ENCODE measurements around the gene MRPL48. TPM values are rescaled to one million over a fixed set of nuclear protein-coding genes. Genes with fewer than 3 reads are reported as not detected.
A peak's percentile ranks its signal among the peaks of the same experiment; 100 is the strongest.
"Not testable (repeated sequence)": the region's sequence is repeated elsewhere in the genome, so short reads cannot be mapped to it uniquely, and the experiment has no call there.

Gene MRPL48
- total and polyA plus RNA-seq, 8 donors = 28.9 to 56.8 (median 47.0) TPM

DNA sequence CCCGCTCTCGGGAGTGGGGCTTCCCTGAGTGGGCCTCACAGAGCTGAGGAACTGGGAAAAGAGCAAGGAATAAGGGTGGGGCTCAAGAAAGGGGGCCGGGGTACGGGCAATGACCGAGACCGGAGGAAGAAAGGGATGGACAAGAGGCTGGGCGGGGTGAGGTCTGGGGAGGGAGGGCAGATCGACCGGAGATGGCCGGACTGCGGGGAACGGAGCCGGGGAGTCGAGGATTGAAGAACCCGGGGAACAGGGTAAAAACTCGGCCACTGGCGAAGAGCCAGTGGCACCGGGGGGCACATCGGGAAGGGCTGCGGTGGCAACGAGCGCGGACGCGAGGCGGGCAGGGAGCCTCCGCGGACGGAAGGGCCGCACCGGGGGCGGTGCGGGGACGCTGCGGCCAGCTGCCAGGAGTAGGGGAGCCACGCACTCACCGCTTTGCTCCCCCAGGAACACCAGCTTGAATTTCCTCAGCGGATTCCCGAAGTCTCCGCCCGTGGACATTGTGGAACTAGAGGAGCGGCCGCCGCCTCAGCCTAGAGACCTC, 27.5 kb upstream of the MRPL48 start:
- Histone ChIP-seq H3K4me3 (peak overlapping the region; percentile 82 to 90), H3K27me3 (no peaks in the 10 kb centered on the region), H3K9me3 (no peaks in the 10 kb centered on the region), H3K36me3 (no peaks in the 10 kb centered on the region), H3K27ac (peak overlapping the region; percentile 99), H3K4me1 (peaks cover 11 to 42% of the 10 kb centered on the region in 2 donors)
- ATAC-seq (peak; percentile 45), DNase-seq (peak; percentile 50 to 86 (median 66))
- TF ChIP-seq, protein P1, sequence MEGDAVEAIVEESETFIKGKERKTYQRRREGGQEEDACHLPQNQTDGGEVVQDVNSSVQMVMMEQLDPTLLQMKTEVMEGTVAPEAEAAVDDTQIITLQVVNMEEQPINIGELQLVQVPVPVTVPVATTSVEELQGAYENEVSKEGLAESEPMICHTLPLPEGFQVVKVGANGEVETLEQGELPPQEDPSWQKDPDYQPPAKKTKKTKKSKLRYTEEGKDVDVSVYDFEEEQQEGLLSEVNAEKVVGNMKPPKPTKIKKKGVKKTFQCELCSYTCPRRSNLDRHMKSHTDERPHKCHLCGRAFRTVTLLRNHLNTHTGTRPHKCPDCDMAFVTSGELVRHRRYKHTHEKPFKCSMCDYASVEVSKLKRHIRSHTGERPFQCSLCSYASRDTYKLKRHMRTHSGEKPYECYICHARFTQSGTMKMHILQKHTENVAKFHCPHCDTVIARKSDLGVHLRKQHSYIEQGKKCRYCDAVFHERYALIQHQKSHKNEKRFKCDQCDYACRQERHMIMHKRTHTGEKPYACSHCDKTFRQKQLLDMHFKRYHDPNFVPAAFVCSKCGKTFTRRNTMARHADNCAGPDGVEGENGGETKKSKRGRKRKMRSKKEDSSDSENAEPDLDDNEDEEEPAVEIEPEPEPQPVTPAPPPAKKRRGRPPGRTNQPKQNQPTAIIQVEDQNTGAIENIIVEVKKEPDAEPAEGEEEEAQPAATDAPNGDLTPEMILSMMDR (IDR thresholded peaks at IDR 0.05) = no peak
- intact Hi-C loops (cut with DNase I) = no loop called here

DNA sequence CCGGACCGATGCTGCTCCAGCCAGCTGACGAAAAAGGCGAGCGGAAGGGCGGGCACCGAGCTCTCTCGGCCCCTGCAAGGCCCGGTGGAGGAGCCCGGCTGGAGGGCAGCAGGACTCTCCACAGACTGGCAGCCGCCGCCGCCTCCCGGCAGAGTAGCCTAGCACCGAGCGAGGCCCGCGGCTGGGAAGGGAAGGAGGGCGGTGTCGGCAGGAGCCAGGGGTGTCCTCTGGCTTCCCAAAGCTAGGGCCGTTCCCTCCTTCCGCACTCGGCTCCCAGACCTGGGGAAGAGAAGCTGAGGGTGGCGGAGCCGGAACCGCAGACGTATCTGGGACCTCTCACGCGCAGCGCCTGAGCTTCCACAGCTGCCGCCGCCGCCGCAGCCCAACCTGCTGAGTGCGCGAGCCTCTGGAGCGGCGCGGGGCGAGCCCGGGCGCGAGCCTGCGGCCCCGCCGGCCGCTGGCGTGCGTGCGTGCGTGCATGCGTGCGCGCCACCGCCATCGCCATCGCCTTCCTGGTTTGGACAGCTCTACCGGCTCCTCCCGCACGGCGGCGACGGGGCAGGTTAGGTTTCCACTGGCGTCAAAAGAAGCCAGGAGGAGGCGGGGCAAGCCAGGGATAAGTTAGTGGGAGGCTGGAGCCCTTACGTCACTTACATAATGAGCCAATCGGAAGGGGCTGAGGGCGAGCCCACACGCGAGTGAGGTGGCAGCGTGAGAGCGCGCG, 26.8 kb upstream of the MRPL48 start, which contains the start of gene RAB6A:
Gene RAB6A, minus strand, starts transcription at position 396 of the 724 bp plus-strand sequence. CDS start 439 bp downstream, outside the sequence.
- Histone ChIP-seq H3K27me3 (no peaks in the 10 kb centered on the region), H3K36me3 (no peaks in the 10 kb centered on the region), H3K4me3 (peak within 1 kb of the TSS; percentile 82 to 90), H3K27ac (peak within 1 kb of the TSS; percentile 99), H3K9me3 (no peaks in the 10 kb centered on the region), H3K4me1 (peaks cover 11 to 41% of the 10 kb centered on the region in 2 donors)
- TF ChIP-seq, protein P1 (IDR thresholded peaks at IDR 0.05) = peak; percentile 23 to 63
- DNase-seq (peak; percentile 99 to 100 (median 100)), ATAC-seq (peak; percentile 93)
- intact Hi-C loops (cut with DNase I) = no loop called here

DNA sequence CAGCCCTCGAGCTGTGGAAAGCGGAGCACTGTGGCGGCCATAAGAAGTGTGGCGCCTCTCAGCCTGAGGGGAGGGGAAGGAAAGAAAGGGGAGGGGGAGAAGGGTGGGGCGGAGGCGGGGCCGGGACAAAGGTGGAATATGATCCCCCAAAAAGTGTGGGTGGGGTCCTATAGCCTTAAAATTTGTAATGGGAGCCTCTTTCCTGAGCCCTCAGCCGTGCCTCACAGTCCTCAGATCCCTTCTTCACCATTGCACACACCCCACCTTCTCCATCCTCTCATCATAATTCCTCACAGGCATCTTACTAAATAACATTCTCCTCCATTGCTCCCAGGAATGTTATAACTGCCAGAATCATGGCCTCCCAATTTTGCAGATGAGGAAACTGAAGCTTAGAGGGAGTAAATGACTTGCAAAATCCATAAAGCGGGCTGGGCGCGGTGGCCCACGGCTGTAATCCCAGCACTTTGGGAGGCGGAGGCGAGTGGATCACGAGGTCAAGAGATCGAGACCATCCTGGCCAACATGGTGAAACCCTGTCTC, 26.2 kb upstream of the MRPL48 start:
- ATAC-seq (peak; percentile 4), DNase-seq (no peak)
- Histone ChIP-seq H3K4me3 (peak overlapping the region; percentile 31 to 82), H3K4me1 (peaks cover 11 to 35% of the 10 kb centered on the region in 2 donors), H3K27ac (peak overlapping the region; percentile 84 to 99), H3K27me3 (no peaks in the 10 kb centered on the region), H3K36me3 (no peaks in the 10 kb centered on the region), H3K9me3 (no peaks in the 10 kb centered on the region)
- TF ChIP-seq, protein P1 (IDR thresholded peaks at IDR 0.05) = no peak
- intact Hi-C loops (cut with DNase I) = no loop called here

DNA sequence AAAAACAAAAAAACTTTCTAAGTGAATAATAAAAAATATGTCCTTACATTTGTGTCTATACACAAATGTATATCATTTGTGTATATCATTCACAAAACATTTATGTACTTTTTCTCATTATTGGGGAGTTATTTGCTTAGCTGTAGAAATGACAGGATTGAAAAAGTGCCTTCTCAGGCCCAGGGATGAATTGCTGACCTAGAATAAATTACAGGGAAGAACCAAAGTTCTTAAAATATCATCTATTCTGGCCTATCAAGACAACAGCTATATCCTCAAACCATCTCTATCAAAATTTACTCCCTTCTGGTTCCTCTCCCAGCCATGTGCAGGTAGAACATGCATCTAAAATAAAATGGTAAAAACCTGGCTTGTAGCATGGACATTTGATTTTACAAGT, 24.9 kb upstream of the MRPL48 start:
- Histone ChIP-seq H3K27ac (no peak overlapping the region), H3K27me3 (no peaks in the 10 kb centered on the region), H3K4me1 (peaks cover 11 to 23% of the 10 kb centered on the region in 2 donors), H3K36me3 (no peaks in the 10 kb centered on the region), H3K4me3 (no peak overlapping the region), H3K9me3 (no peaks in the 10 kb centered on the region)
- intact Hi-C loops (cut with DNase I) = no loop called here
- TF ChIP-seq, protein P1 (IDR thresholded peaks at IDR 0.05) = no peak
- DNase-seq = no peak
- no peak for ATAC-seq

DNA sequence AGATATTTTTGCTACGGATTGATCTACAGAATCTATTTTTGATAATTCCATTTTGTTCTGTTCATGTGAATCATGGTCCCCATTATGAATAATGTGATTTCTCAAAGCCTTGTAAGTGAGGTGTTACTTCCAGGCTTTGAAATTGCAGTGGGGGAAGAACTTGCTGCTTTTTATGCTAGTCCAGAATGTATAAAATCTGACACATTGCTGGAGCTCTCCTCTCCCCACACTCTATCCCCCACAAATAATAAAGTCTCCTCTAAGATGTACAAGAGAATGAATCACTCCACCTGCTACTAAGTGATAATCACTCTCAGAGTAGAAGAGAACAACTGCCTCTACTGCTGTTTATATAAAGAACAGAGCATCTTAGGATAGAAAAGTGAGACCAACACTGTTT, 20.9 kb upstream of the MRPL48 start:
- no peak for ATAC-seq
- Histone ChIP-seq H3K4me1 (no peaks in the 10 kb centered on the region), H3K27me3 (no peaks in the 10 kb centered on the region), H3K9me3 (no peaks in the 10 kb centered on the region), H3K36me3 (no peaks in the 10 kb centered on the region), H3K4me3 (no peak overlapping the region), H3K27ac (no peak overlapping the region)
- intact Hi-C loops (cut with DNase I) = no loop called here
- TF ChIP-seq, protein P1 (IDR thresholded peaks at IDR 0.05) = no peak
- no peak for DNase-seq

DNA sequence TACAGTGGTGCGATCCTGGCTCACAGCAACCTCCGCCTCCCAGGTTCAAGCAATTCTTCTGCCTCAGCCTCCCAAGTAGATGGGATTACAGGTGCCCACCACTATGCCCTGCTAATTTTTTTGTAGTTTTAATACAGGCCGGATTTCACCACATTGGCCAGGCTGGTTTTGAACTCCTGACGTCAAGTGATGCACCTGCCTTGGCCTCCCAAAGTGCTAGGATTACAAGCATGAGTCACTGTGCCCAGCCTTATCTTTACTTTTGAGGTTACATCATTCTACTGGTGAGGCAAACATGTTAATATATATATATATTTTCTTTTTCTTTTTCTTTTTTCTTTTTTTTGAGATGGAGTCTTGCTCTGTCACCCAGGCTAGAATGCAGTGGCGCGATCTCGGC, 16.9 kb upstream of the MRPL48 start:
- DNase-seq; H3K27ac ChIP-seq; H3K4me3 ChIP-seq; H3K9me3 ChIP-seq; H3K4me1 ChIP-seq; intact Hi-C loops (cut with DNase I); H3K36me3 ChIP-seq; H3K27me3 ChIP-seq; ATAC-seq: not testable (repeated sequence)

Data from left lung (tissue), 10 donors.